Brain microvascular endothelial cell (primary cell): ENCODE results near the gene KIRREL1.
A peak's percentile ranks its signal among the peaks of the same experiment; 100 is the strongest.

Experiments used
- DNase-seq: peaks from one replicate; pipeline ENCODE4 v3.0.0-alpha.2; 2020
- H3K27ac ChIP-seq: fragments of 250-450 bp; sonication (Bioruptor Pico); 2 replicates; pipeline ENCODE4 v1.5.1; 2020; ENCODE audit warnings: mild to moderate bottlenecking, moderate library complexity
- H3K27me3 ChIP-seq: fragments of 250-450 bp; sonication (Bioruptor Pico); replicated peaks from 2 replicates; pipeline ENCODE4 v1.5.1; 2020; ENCODE audit warnings: mild to moderate bottlenecking
- H3K36me3 ChIP-seq: fragments of 250-450 bp; sonication (Bioruptor Pico); replicated peaks from 2 replicates; pipeline ENCODE4 v1.5.1; 2020; ENCODE audit warnings: mild to moderate bottlenecking
- H3K4me3 ChIP-seq: 2 replicates; pipeline ENCODE4 v1.5.1; 2011; ENCODE audit warnings: low read depth, mild to moderate bottlenecking, control low read depth, low read length, moderate library complexity
- CTCF ChIP-seq: IDR thresholded peaks from 2 replicates; pipeline ENCODE4 v1.5.1; 2011; ENCODE audit warnings: low read depth, mild to moderate bottlenecking, moderate library complexity, low read length, control low read depth, inconsistent platforms; ENCODE audit errors: missing control alignments
- in situ Hi-C: cut with HindIII; loops from 2 replicates; pipeline ENCODE4 v1.10.0; 2017; ENCODE audit warnings: low sequenced_read_pairs, low pct_ligation_motif_present

KIRREL1 gene

GRCh38 chr1:157966031-157966537 lies 27.4 kb upstream of the KIRREL1 start:
- H3K27ac ChIP-seq, result no peak overlapping the region
- H3K27me3 ChIP-seq, result no peaks in the 10 kb centered on the region
- no peak for TF ChIP-seq CTCF
- in situ Hi-C loops, result loop anchor here (25.0 kb wide), 2 partner anchors 146 to 1071 kb away; no protein-coding TSS in a partner anchor
- H3K36me3 ChIP-seq, result no peaks in the 10 kb centered on the region
- H3K4me3 ChIP-seq, result no peak overlapping the region
- peak; percentile 41 for DNase-seq

- Histone ChIP-seq H3K27ac (no peak overlapping the region), H3K4me3 (no peak overlapping the region), H3K36me3 (no peaks in the 10 kb centered on the region), H3K27me3 (no peaks in the 10 kb centered on the region)
- TF ChIP-seq CTCF, result no peak
- DNase-seq, result no peak
- in situ Hi-C loops, result loop anchor here (25.0 kb wide), 2 partner anchors 145 to 1070 kb away; no protein-coding TSS in a partner anchor
These were observed 26.2 kb upstream of the KIRREL1 start for GRCh38 chr1:157967205-157967604.

- H3K36me3 ChIP-seq, result no peaks in the 10 kb centered on the region
- H3K27me3 ChIP-seq, result no peaks in the 10 kb centered on the region
- H3K4me3 ChIP-seq, result no peak overlapping the region
- H3K27ac ChIP-seq, result peak overlapping the region; percentile 70
- TF ChIP-seq CTCF, result no peak
- in situ Hi-C loops, result loop anchor here (25.0 kb wide), 2 partner anchors 144 to 1069 kb away; no protein-coding TSS in a partner anchor
- peak; percentile 20 for DNase-seq
These were observed 24.9 kb upstream of the KIRREL1 start for GRCh38 chr1:157968508-157968907.

GRCh38 chr1:157968946-157969345 lies 24.5 kb upstream of the KIRREL1 start:
- no peaks in the 10 kb centered on the region for H3K36me3 ChIP-seq
- TF ChIP-seq CTCF, result no peak
- peak; percentile 87 for DNase-seq
- H3K4me3 ChIP-seq, result no peak overlapping the region
- H3K27ac ChIP-seq, result peak overlapping the region; percentile 70
- H3K27me3 ChIP-seq, result no peaks in the 10 kb centered on the region
- in situ Hi-C loops, result loop anchor here (25.0 kb wide), 2 partner anchors 143 to 1068 kb away; no protein-coding TSS in a partner anchor

GRCh38 chr1:157969697-157970485 lies 23.6 kb upstream of the KIRREL1 start:
- peak; percentile 84 for DNase-seq
- in situ Hi-C loops, result loop anchor here (25.0 kb wide), 2 partner anchors 142 to 1067 kb away; no protein-coding TSS in a partner anchor
- no peak overlapping the region for H3K27ac ChIP-seq

More at GRCh38 chr1:157969697-157970485, 23.6 kb upstream of the KIRREL1 start:
- Histone ChIP-seq H3K4me3 (no peak overlapping the region), H3K36me3 (no peaks in the 10 kb centered on the region), H3K27me3 (no peaks in the 10 kb centered on the region)
- TF ChIP-seq CTCF, result peak; percentile 96
